Measurements from ENCODE around the gene KRT3. TPM values are rescaled to one million over a fixed set of nuclear protein-coding genes. Genes with fewer than 3 reads are reported as not detected.

KRT3 gene
- total RNA-seq, 1 experiment from 2014 or later = not detected

- TF ChIP-seq SIN3A (IDR thresholded peaks at IDR 0.05; ENCODE audit: low read depth) = no peak
Measured at GRCh38 chr12:52818388-52818787, 22.5 kb upstream of the KRT3 start (continued).

GRCh38 chr12:52817699-52818238, 21.9 kb upstream of the KRT3 start:
- ChIA-PET POLR2A (no interaction called here), RAD21 (ENCODE audit: low non-redundant PET in 1 of 2, low total read pairs in 2 of 2, uncharacterized antibody in 2 of 2, unreplicated experiment in 2 of 2) (no interaction called here), CTCF (no interaction called here)
- no peaks in the 10 kb centered on the region for H3K36me3 ChIP-seq (ENCODE audit: control insufficient read depth in 1 of 2, insufficient read depth in 2 of 2, low read length in 2 of 2)
- peaks cover 0 to 9% of the 10 kb centered on the region in 2 experiments; a peak in 2 of 4 replicates for H3K4me1 ChIP-seq (ENCODE audit: control insufficient read depth in 1 of 2, insufficient read depth in 2 of 2, low read length in 2 of 2)
- H3K4me2 ChIP-seq (ENCODE audit: low read length) = no peak overlapping the region
- H3K9ac ChIP-seq (ENCODE audit: low read length) = no peak overlapping the region
- no peaks in the 10 kb centered on the region for H3K79me2 ChIP-seq (ENCODE audit: insufficient read depth, low read length)
- DNase-seq (ENCODE audit: low read depth, low spot score) (no peak), ATAC-seq (no peak)
- no TSS peak for BruUV-seq (replicated peaks)
- no peaks in the 10 kb centered on the region for H4K20me1 ChIP-seq (ENCODE audit: insufficient read depth)
- intact Hi-C loops (cut with micrococcal nuclease) = no loop called here
- no peaks in the 10 kb centered on the region for H3K9me2 ChIP-seq (ENCODE audit: insufficient read depth)
- H3K4me3 ChIP-seq (replicated peaks in 1 of 2; ENCODE audit: low read depth in 1 of 2, low read length in 2 of 2) = no peak overlapping the region
- no peak for TF ChIP-seq ZFX (IDR thresholded peaks at IDR 0.05)
- TF ChIP-seq TCF7L2 (IDR thresholded peaks at IDR 0.05; ENCODE audit: borderline replicate concordance, extremely low read depth, insufficient read depth, insufficient read length) = no peak
- no peak for TF ChIP-seq MAX (IDR thresholded peaks at IDR 0.05)
- no peak for TF ChIP-seq ZBTB33 (IDR thresholded peaks at IDR 0.05; ENCODE audit: extremely low read depth, insufficient replicate concordance, low read length)
- no peak for TF ChIP-seq CBX3 (IDR thresholded peaks at IDR 0.05; ENCODE audit: low read depth)
- no peak for TF ChIP-seq REST (IDR thresholded peaks at IDR 0.05; ENCODE audit: low read depth)
- no peak for TF ChIP-seq ATF3 (IDR thresholded peaks at IDR 0.05)
- TF ChIP-seq ZNF274 (IDR thresholded peaks at IDR 0.05; ENCODE audit: low read depth, low read length) = no peak
- no peak for TF ChIP-seq POLR2A (IDR thresholded peaks at IDR 0.05; ENCODE audit: borderline replicate concordance, extremely low read depth, insufficient read depth, insufficient read length)
- TF ChIP-seq POLR2AphosphoS5 (IDR thresholded peaks at IDR 0.05; ENCODE audit: low read depth, low read length) = no peak
- TF ChIP-seq RAD21 (IDR thresholded peaks at IDR 0.05; ENCODE audit: low read depth) = no peak
- TF ChIP-seq JUND (IDR thresholded peaks at IDR 0.05) = no peak
- no peak for TF ChIP-seq ELF1 (IDR thresholded peaks at IDR 0.05; ENCODE audit: borderline replicate concordance, low read depth)
- no peak for TF ChIP-seq SIN3A (IDR thresholded peaks at IDR 0.05; ENCODE audit: low read depth)
- no peak for TF ChIP-seq CEBPB (IDR thresholded peaks at IDR 0.05; ENCODE audit: low read depth)
- no peak for TF ChIP-seq EZH2 (IDR thresholded peaks at IDR 0.05)
- no peak for TF ChIP-seq SRF (IDR thresholded peaks at IDR 0.05; ENCODE audit: low read depth)
- no peak for TF ChIP-seq YY1 (IDR thresholded peaks at IDR 0.05; ENCODE audit: extremely low read depth, insufficient replicate concordance, low read depth, low read length)
- no peak overlapping the region for H2AFZ ChIP-seq (ENCODE audit: low read depth, low read length, poor library complexity, severe bottlenecking)
- H3K9me3 ChIP-seq (ENCODE audit: control insufficient read depth in 1 of 2, insufficient read depth in 1 of 2, low read depth in 1 of 2, low read length in 2 of 2) = no peaks in the 10 kb centered on the region
- H3K27me3 ChIP-seq (ENCODE audit: insufficient read depth, low read length) = 0 out of 2 replicates have a peak, but pooled peaks cover 2% of the 10 kb centered on the region
- no peak overlapping the region for H3K27ac ChIP-seq (ENCODE audit: low read depth, low read length)

Data from HCT116 (cell line).